Ectodermal cell (in vitro differentiated cells): ENCODE results near the gene COL25A1.

ENCODE experiments used
- H3K27ac ChIP-seq: 2 replicates; pipeline ENCODE4 v1.7.0; 2013; ENCODE audit warnings: mild to moderate bottlenecking, low read depth, low read length; ENCODE audit not compliant: insufficient read depth, poor library complexity, severe bottlenecking
- H3K27me3 ChIP-seq: 2 replicates; pipeline ENCODE4 v1.7.0; 2013; ENCODE audit warnings: mild to moderate bottlenecking, low read length; ENCODE audit not compliant: insufficient read depth, control insufficient read depth, poor library complexity, severe bottlenecking
- H3K36me3 ChIP-seq: one replicate; pipeline ENCODE4 v1.7.0; 2013; ENCODE audit warnings: low read length; ENCODE audit not compliant: control insufficient read depth, insufficient read depth
- H3K4me1 ChIP-seq: one replicate; pipeline ENCODE4 v1.7.0; 2013; ENCODE audit warnings: low read length; ENCODE audit not compliant: control insufficient read depth, insufficient read depth
- H3K4me3 ChIP-seq: 2 replicates; pipeline ENCODE4 v1.7.0; 2013; ENCODE audit warnings: low read depth, low read length, control low read depth; ENCODE audit not compliant: insufficient read depth
- H3K9me3 ChIP-seq: 2 replicates; pipeline ENCODE4 v1.7.0; 2013; ENCODE audit warnings: mild to moderate bottlenecking, low read length, moderate library complexity; ENCODE audit not compliant: control insufficient read depth
- WGBS, 2 experiments: methylation state at CpG; one replicate each; pipeline ENCODE4 v1.1.7; 2013; ENCODE audit warnings: missing lambda C conversion rate in 2 of 2; 5-methylcytosine and 5-hydroxymethylcytosine counted together

Gene COL25A1

DNA sequence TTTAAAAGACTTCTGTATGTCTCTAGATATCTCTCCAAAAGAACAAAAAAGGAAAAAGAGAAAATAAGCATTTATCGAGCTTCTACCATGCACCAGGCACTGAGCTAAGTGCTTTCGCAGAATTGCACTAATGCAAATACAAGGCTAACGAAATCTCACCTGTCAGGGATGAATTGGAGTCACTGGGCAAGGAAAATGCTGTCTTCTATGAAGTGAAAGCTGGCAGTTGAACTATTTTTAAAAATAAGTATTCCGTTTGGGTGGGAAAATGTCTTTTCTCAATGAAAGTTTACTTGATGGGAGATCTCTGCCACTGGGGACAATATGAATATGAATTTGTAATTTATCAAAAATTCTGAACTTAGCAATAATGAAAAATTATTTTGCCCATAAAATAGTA, 47.6 kb downstream of the COL25A1 start:
- no peaks in the 10 kb centered on the region for H3K9me3 ChIP-seq
- no peaks in the 10 kb centered on the region for H3K4me1 ChIP-seq
- 93 to 96% methylated on average over 4 of the region's 4 CpGs for WGBS, 2 experiments
- H3K27me3 ChIP-seq = no peaks in the 10 kb centered on the region
- H3K36me3 ChIP-seq = no peaks in the 10 kb centered on the region
- H3K27ac ChIP-seq = no peak overlapping the region
- no peak overlapping the region for H3K4me3 ChIP-seq

DNA sequence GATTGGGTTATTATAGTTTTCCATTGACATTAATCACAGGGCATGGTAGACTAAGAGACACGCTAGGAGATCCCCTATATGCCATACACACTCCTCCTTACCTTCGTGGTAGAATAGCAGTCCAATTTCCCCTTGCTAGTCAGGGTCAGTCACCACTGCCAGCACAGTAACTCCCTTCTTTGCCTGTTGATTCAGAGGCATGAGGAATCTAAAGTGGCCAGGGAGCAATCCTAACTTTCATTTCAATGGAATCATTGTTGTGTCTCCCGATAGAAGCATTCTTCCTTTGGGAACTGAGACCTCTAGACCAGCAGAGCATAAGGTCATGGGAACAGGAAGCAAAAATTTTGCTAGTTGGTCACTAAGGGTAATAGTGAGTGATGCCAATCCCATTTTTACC, 51.1 kb downstream of the COL25A1 start:
- H3K9me3 ChIP-seq = no peaks in the 10 kb centered on the region
- no peak overlapping the region for H3K4me3 ChIP-seq
- WGBS, 2 experiments = 83 to 92% methylated on average over 3 of the region's 3 CpGs
- no peaks in the 10 kb centered on the region for H3K36me3 ChIP-seq
- no peaks in the 10 kb centered on the region for H3K4me1 ChIP-seq
- H3K27ac ChIP-seq = peak overlapping the region; percentile 30
- H3K27me3 ChIP-seq = no peaks in the 10 kb centered on the region

DNA sequence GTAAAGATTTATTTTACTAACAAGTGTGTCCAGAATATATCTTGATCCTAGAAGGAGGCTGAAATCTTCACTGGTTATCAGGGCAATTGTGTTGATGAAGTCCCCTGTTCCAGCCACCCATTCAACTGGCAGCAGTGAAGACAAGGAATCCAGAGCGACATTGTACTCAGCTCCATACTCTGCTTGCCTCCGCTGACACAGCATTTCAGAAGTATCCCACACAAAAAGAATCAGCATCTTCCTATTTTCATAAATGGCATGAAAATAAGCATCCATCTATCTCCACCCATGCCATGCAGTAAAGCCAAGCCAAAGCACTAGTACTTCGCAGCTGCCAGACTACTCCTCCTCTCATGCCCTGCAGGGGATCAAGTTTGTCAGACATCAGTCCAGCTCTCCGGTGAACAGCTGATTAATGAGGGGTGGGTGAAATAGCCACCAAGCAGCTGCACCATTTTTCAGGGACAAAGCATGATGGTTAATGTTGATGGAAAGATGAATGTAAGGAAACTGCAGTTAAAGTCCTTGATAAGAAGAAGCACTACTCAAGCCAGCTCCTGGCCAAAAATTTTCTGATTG, 54.0 kb downstream of the COL25A1 start:
- no peak overlapping the region for H3K4me3 ChIP-seq
- no peak overlapping the region for H3K27ac ChIP-seq
- H3K27me3 ChIP-seq = no peaks in the 10 kb centered on the region
- H3K9me3 ChIP-seq = no peaks in the 10 kb centered on the region
- 91 to 94% methylated on average over 4 of the region's 4 CpGs for WGBS, 2 experiments
- H3K36me3 ChIP-seq = no peaks in the 10 kb centered on the region
- H3K4me1 ChIP-seq = no peaks in the 10 kb centered on the region

DNA sequence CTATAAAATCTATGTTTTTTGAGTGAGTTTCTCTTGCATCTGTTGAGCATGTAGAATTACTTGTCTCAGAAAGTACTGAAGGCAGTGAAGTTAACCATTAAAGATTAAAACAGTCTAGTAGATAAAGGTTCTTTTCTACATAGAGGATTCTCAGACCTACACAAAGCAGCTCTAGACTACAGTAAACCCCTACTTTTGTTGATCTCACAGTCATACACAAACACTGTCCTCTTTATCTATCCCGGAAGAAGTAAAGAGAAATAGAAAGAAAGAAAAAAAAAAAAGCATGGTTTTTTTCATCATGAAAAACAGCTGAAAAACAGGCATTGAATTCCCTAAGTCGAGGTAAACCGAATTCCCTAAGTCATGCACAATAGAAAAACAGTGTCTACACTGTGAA, 58.6 kb downstream of the COL25A1 start:
- Histone ChIP-seq H3K27ac (no peak overlapping the region), H3K36me3 (no peaks in the 10 kb centered on the region), H3K27me3 (no peaks in the 10 kb centered on the region), H3K4me1 (no peaks in the 10 kb centered on the region), H3K4me3 (no peak overlapping the region), H3K9me3 (no peaks in the 10 kb centered on the region)
- 91 to 95% methylated on average over 2 to 3 of the region's 3 CpGs for WGBS, 2 experiments

DNA sequence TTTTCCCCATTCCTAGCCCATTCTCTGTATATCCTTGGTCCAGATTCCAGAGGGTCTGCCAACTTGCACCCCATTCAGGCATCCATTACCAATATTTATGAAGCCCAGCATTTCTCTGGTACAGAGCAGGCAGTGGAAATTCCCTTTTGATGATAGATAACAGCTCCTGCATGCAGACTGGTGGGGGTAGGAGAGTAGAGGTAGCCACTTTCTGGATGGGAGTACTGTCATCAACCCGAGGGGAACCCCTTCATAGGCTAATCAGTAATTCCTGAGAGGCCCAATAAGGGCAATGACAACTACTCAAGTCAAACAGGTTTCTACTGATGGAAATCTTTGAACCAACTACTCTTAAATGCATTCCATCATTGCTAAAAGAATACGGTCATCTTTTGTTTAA, 63.7 kb downstream of the COL25A1 start:
- Histone ChIP-seq H3K9me3 (no peaks in the 10 kb centered on the region), H3K27ac (no peak overlapping the region), H3K4me1 (no peaks in the 10 kb centered on the region), H3K27me3 (no peaks in the 10 kb centered on the region), H3K4me3 (no peak overlapping the region), H3K36me3 (no peaks in the 10 kb centered on the region)
- WGBS, 2 experiments = 83 to 90% methylated on average over 1 to 2 of the region's 2 CpGs

DNA sequence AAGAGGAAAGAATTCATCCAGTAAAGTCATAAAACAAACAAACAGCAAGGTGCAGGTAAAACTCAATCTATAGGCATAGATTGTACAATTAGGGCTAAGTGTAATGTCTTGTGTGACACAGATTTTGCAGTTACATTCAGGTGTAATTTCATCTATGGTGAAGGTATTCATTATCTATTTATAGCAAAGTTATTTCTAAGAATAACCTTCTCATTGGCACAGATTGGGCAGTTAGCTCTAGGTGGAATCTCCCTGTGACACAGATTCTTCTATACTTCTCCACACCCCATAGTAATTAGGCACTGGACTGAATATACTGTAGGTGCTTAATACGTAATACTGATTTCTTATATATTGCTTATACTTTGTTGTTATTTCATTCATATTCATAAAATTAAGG, 66.8 kb downstream of the COL25A1 start:
- WGBS, 2 experiments = no CpG with 5 or more reads among the region's 1 CpG
- H3K27me3 ChIP-seq = no peaks in the 10 kb centered on the region
- H3K4me1 ChIP-seq = no peaks in the 10 kb centered on the region
- no peak overlapping the region for H3K4me3 ChIP-seq
- H3K27ac ChIP-seq = no peak overlapping the region
- H3K36me3 ChIP-seq = no peaks in the 10 kb centered on the region
- no peaks in the 10 kb centered on the region for H3K9me3 ChIP-seq

DNA sequence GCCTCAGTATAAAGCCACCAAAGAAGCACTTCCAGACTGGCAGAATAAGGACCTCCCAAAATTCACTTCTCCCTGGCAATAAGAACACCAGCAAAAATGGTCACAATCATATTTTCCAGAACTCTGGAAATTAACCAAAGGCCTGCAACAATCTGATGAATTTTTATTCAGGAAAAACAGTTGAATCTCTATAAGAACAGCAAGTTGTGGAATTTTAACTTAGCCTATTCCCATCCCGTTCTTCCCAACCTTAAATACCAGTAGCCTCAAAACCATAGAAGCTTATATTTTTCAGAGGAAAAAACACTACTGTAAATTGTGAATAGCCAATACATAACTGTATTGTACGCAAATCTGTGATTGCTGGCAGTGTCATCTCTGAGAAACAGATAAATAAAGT, 67.9 kb downstream of the COL25A1 start:
- Histone ChIP-seq H3K4me3 (no peak overlapping the region), H3K27me3 (no peaks in the 10 kb centered on the region), H3K36me3 (no peaks in the 10 kb centered on the region), H3K4me1 (no peaks in the 10 kb centered on the region), H3K27ac (no peak overlapping the region), H3K9me3 (no peaks in the 10 kb centered on the region)
- 100% methylated on average over 1 of the region's 2 CpGs for WGBS, 2 experiments

DNA sequence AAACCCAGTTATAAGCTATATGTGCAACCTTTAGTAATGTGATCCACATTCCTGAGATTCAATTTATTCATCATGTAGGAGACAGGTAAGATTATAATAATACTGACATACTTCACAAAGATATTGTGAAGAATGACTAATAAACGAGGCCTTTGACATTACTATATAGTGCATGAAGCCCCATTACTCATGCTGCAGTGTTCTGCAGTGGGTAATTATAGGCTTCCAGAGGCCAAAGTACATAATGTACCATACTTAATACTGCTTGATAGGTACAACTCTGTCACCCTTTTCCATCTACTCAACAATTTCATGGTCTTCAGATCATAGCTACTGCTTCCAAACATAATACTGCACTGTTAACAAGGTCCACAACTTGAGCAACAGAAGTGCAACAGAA, 68.9 kb downstream of the COL25A1 start:
- no peaks in the 10 kb centered on the region for H3K9me3 ChIP-seq
- no peak overlapping the region for H3K4me3 ChIP-seq
- 80% methylated on average over 1 of the region's 1 CpG; no CpG with 5 or more reads in 1 of the 2 experiments for WGBS, 2 experiments
- no peak overlapping the region for H3K27ac ChIP-seq
- no peaks in the 10 kb centered on the region for H3K4me1 ChIP-seq
- no peaks in the 10 kb centered on the region for H3K27me3 ChIP-seq
- no peaks in the 10 kb centered on the region for H3K36me3 ChIP-seq

DNA sequence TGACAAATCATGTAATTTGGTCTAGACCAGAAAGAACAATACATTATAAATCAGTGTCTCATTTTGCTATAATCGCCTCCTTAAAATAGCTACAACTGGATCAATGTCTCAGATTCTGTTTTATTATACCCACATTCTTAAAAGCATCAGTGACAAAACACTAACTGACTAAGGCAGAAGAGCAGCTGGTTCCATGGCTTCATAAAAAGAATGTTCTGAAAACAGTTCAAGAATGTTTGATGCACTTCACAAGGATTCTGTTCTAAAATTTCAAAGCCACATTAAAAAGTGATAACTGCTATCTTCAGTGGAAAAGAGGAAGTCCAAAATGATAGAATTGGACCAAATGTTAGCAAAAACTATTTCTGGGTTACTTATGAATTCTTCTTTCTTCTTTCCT, 69.8 kb downstream of the COL25A1 start:
- H3K9me3 ChIP-seq = no peaks in the 10 kb centered on the region
- H3K27ac ChIP-seq = no peak overlapping the region
- 89 to 93% methylated on average over 1 of the region's 1 CpG for WGBS, 2 experiments

DNA sequence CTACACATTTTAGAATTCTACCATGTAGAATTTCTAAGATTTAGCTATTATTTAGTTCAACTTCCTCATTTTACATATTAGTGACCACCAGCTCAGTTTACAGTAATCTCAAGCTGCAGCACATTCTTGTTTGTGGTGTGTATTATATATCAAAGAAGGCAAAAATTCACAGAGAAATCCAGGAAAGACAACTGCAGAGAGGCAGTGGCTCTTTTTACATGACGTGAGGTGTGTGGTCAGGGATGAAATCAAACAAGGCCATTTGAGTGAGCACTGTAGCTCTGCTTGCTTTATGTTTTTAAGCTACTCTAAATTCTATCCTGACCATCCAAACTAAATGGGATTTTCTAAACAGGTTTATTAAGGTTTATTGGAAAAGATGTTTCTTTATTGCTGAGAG, 71.1 kb downstream of the COL25A1 start:
- WGBS, 2 experiments = 88 to 94% methylated on average over 1 of the region's 1 CpG
- H3K9me3 ChIP-seq = no peaks in the 10 kb centered on the region
- H3K4me3 ChIP-seq = no peak overlapping the region
- H3K36me3 ChIP-seq = no peaks in the 10 kb centered on the region
- H3K27ac ChIP-seq = no peak overlapping the region
- no peaks in the 10 kb centered on the region for H3K27me3 ChIP-seq
- no peaks in the 10 kb centered on the region for H3K4me1 ChIP-seq

More for the DNA sequence above, 69.8 kb downstream of the COL25A1 start:
- no peaks in the 10 kb centered on the region for H3K36me3 ChIP-seq
- H3K4me1 ChIP-seq = no peaks in the 10 kb centered on the region
- no peaks in the 10 kb centered on the region for H3K27me3 ChIP-seq
- no peak overlapping the region for H3K4me3 ChIP-seq

DNA sequence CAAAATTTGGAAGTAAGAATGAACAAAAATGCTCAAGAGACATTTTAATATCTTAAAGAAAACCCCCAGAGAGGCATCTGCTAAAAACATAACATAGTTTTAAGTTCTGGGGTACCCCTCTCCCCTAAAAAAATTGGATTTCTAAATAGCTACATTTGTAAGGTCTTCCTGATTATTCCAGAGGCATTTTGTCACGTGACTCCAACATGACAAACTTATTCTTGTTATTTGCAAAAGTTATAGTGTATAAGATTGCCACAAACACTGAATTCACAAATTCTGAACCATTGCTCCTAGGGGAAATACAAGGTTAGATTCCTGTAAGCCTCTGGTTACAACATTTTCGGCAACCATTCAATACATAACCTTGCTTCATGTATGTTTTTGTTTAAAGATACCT, 73.4 kb downstream of the COL25A1 start:
- H3K4me1 ChIP-seq = no peaks in the 10 kb centered on the region
- 60 to 88% methylated on average over 1 of the region's 2 CpGs for WGBS, 2 experiments
- H3K27ac ChIP-seq = no peak overlapping the region
- H3K9me3 ChIP-seq = no peaks in the 10 kb centered on the region
- H3K4me3 ChIP-seq = no peak overlapping the region
- H3K27me3 ChIP-seq = no peaks in the 10 kb centered on the region
- no peaks in the 10 kb centered on the region for H3K36me3 ChIP-seq
